Endothelial cell (in vitro differentiated cells): ENCODE results near the gene APH1A. TPM values are rescaled to one million over a fixed set of nuclear protein-coding genes. Genes with fewer than 3 reads are reported as not detected.
"Not testable (repeated sequence)": the region's sequence is repeated elsewhere in the genome, so short reads cannot be mapped to it uniquely, and the experiment has no call there.

Experiments used
- DNase-seq: peaks from one replicate; pipeline ENCODE4 v3.0.0; 2021; ENCODE audit warnings: low spot score
- H3K27ac Mint-ChIP-seq: one replicate; pipeline ENCODE4 v1.8.0; 2021; ENCODE audit warnings: mixed read lengths, inconsistent platforms; ENCODE audit not compliant: unreplicated experiment
- H3K27me3 Mint-ChIP-seq: one replicate; pipeline ENCODE4 v1.8.0; 2021; ENCODE audit warnings: mild to moderate bottlenecking, moderate library complexity, mixed read lengths, inconsistent platforms; ENCODE audit not compliant: unreplicated experiment
- H3K36me3 Mint-ChIP-seq: one replicate; pipeline ENCODE4 v1.8.0; 2021; ENCODE audit warnings: mild to moderate bottlenecking, low read depth, mixed read lengths, inconsistent platforms; ENCODE audit not compliant: unreplicated experiment
- H3K4me1 Mint-ChIP-seq: one replicate; pipeline ENCODE4 v1.8.0; 2021; ENCODE audit warnings: mild to moderate bottlenecking, mixed read lengths, inconsistent platforms; ENCODE audit not compliant: unreplicated experiment
- H3K4me3 Mint-ChIP-seq: one replicate; pipeline ENCODE4 v1.8.0; 2021; ENCODE audit warnings: mild to moderate bottlenecking, mixed read lengths, inconsistent platforms; ENCODE audit not compliant: unreplicated experiment
- H3K9me3 Mint-ChIP-seq: one replicate; pipeline ENCODE4 v1.8.0; 2021; ENCODE audit warnings: mixed read lengths, inconsistent platforms; ENCODE audit not compliant: unreplicated experiment
- CTCF ChIP-seq: fragments of 200-600 bp; sonication (generic); IDR thresholded peaks from one replicate; pipeline ENCODE4 v1.5.0; 2021; ENCODE audit warnings: antibody characterized with exemption; ENCODE audit not compliant: unreplicated experiment
- total RNA-seq: library from RNA; stranded (reverse); fragmentation: NEBNext Ultra II Directional; extraction: Animal tissue kit (Norgen Biotek cat#: 25700); gene quantifications from one replicate; pipeline ENCODE4 v1.2.1, GENCODE V29; 2021; ENCODE audit not compliant: unreplicated experiment

APH1A gene
- total RNA-seq, 1 donor from 2014 or later = 333 TPM

- DNase-seq = no peak
- H3K4me3 Mint-ChIP-seq = no peak overlapping the region
- H3K36me3 Mint-ChIP-seq = peaks cover 16% of the 10 kb centered on the region
- no peak for TF ChIP-seq CTCF
- H3K27ac Mint-ChIP-seq = peak overlapping the region; percentile 87
- H3K27me3 Mint-ChIP-seq = peaks cover 6% of the 10 kb centered on the region
- no peaks in the 10 kb centered on the region for H3K9me3 Mint-ChIP-seq
- peaks cover 17% of the 10 kb centered on the region for H3K4me1 Mint-ChIP-seq
Observed at GRCh38 chr1:150233359-150234308, 35.2 kb downstream of the APH1A start.

- DNase-seq, H3K9me3 Mint-ChIP-seq, H3K27ac Mint-ChIP-seq, H3K27me3 Mint-ChIP-seq, H3K4me3 Mint-ChIP-seq: not testable (repeated sequence)
- Mint-ChIP-seq H3K4me1 (peaks cover 17% of the 10 kb centered on the region), H3K36me3 (peaks cover 16% of the 10 kb centered on the region)
Observed at GRCh38 chr1:150232921-150233320, 35.9 kb downstream of the APH1A start.

GRCh38 chr1:150228246-150228645 is 40.6 kb downstream of the APH1A start:
- not testable (repeated sequence) for H3K27me3 Mint-ChIP-seq, H3K9me3 Mint-ChIP-seq, DNase-seq, H3K4me3 Mint-ChIP-seq, H3K4me1 Mint-ChIP-seq, H3K27ac Mint-ChIP-seq
- peaks cover 24% of the 10 kb centered on the region for H3K36me3 Mint-ChIP-seq

- Mint-ChIP-seq H3K9me3 (no peaks in the 10 kb centered on the region), H3K36me3 (peaks cover 30% of the 10 kb centered on the region)
- no peak for DNase-seq
Observed at GRCh38 chr1:150227228-150227627, 41.6 kb downstream of the APH1A start.

GRCh38 chr1:150226486-150226885 is 42.3 kb downstream of the APH1A start:
- Mint-ChIP-seq H3K27ac (no peak overlapping the region), H3K36me3 (peaks cover 30% of the 10 kb centered on the region), H3K4me3 (peak overlapping the region; percentile 26), H3K27me3 (peaks cover 2% of the 10 kb centered on the region), H3K9me3 (no peaks in the 10 kb centered on the region), H3K4me1 (peaks cover 2% of the 10 kb centered on the region)
- DNase-seq = no peak
- TF ChIP-seq CTCF = no peak

More at GRCh38 chr1:150227228-150227627, 41.6 kb downstream of the APH1A start:
- Mint-ChIP-seq H3K4me1 (peaks cover 2% of the 10 kb centered on the region), H3K4me3 (no peak overlapping the region), H3K27me3 (peaks cover 2% of the 10 kb centered on the region), H3K27ac (no peak overlapping the region)
- no peak for TF ChIP-seq CTCF

GRCh38 chr1:150225546-150225945 is 43.3 kb downstream of the APH1A start:
- H3K9me3 Mint-ChIP-seq = no peaks in the 10 kb centered on the region
- no peak for DNase-seq
- peaks cover 30% of the 10 kb centered on the region for H3K36me3 Mint-ChIP-seq
- peaks cover 2% of the 10 kb centered on the region for H3K4me1 Mint-ChIP-seq
- H3K27ac Mint-ChIP-seq = no peak overlapping the region
- no peak for TF ChIP-seq CTCF
- peak overlapping the region; percentile 69 for H3K4me3 Mint-ChIP-seq
- no peaks in the 10 kb centered on the region for H3K27me3 Mint-ChIP-seq
